Psoas muscle (tissue), 8 donors: ENCODE measurements around the gene GSTA1. TPM values are rescaled to one million over a fixed set of nuclear protein-coding genes. Genes with fewer than 3 reads are reported as not detected.

Source experiments
- ATAC-seq, 4 donors: fragments of 200-7000 bp; cut with Tn5 transposase; one replicate each; pipeline ENCODE4 v1.9.1; 2020; ENCODE audit warnings: moderate library complexity in 3 of 4, mild to moderate bottlenecking in 2 of 4
- DNase-seq, 2 donors: peaks; one replicate each; pipeline ENCODE4 v3.0.0-alpha.2; 2020
- H3K27ac ChIP-seq: fragments of 200-600 bp; one replicate; pipeline ENCODE4 v1.8.0; 2022
- H3K27me3 ChIP-seq, 3 donors: fragments of 200-600 bp in 1 of 3; one replicate each; pipeline versions ENCODE4 v1.6.1 to v1.8.0; 2013 to 2022; ENCODE audit warnings: low read length in 2 of 3, mild to moderate bottlenecking in 2 of 3, moderate library complexity in 1 of 3; ENCODE audit not compliant: insufficient read depth in 3 of 3
- H3K36me3 ChIP-seq, 2 donors: fragments of 200-600 bp in 1 of 2; one replicate each; pipeline versions ENCODE4 v1.6.1 to v1.8.0; 2013 to 2022; ENCODE audit warnings: low read depth in 1 of 2, mild to moderate bottlenecking in 1 of 2, moderate library complexity in 1 of 2; ENCODE audit not compliant: insufficient read depth in 1 of 2
- H3K4me1 ChIP-seq: fragments of 200-600 bp; one replicate; pipeline ENCODE4 v1.8.0; 2022
- H3K4me3 ChIP-seq: fragments of 200-600 bp; one replicate; pipeline ENCODE4 v1.8.0; 2022; ENCODE audit warnings: mild to moderate bottlenecking
- H3K9me3 ChIP-seq: fragments of 200-600 bp; one replicate; pipeline ENCODE4 v1.8.0; 2022
- CTCF ChIP-seq: fragments of 200-600 bp; IDR thresholded peaks from one replicate; pipeline ENCODE4 v1.8.0; 2022; ENCODE audit warnings: antibody characterized with exemption
- WGBS, 3 donors: extraction: QIAGEN DNeasy Blood & Tissue Kit; methylation state at CpG; one replicate each; pipeline versions ENCODE4 v1.1.6 to v1.1.7; 2013; 5-methylcytosine and 5-hydroxymethylcytosine counted together
- intact Hi-C, 2 donors: fragments of 100-400 bp; cut with DNase I; formaldehyde crosslinking; loops; one replicate each; pipeline versions ENCODE4 v1.11.0 to v1.14.2; 2022
- polyA plus RNA-seq, 3 donors: library from polyadenylated mRNA; stranded (reverse); fragments of 200-250 nt; gene quantifications; one replicate each; pipeline ENCODE4 v1.2.3, GENCODE V29; 2013
- total RNA-seq, 4 donors: library from RNA; stranded (reverse); fragmentation: NEBNext Ultra II Directional in 2 of 4; extraction: Animal tissue kit (Norgen Biotek cat#: 25700) in 2 of 4; gene quantifications; one replicate each; pipeline versions ENCODE4 v1.2.1 to v1.2.4, GENCODE V29; 2021 to 2023
- donor health status: healthy with polysubstance abuse.
- donor health status: DM: no; HTN: no; CAD: no; lungs with moderate emphysema.
- donor health status: Bipolar disorder and iron deficiency.
- donor health status: healthy.
- donor health status: DM: yes; HTN: yes; CAD: no.
- donor health status: DM: no; HTN: no; CAD: no.
- donor health status: DM: no; HTN: no; CAD: no.
- donor health status: DM: yes; HTN: yes; CAD: no.

Gene GSTA1
- total and polyA plus RNA-seq, 7 donors: 0.10 to 1.6 (median 0.37) TPM; not detected in 3

GRCh38 chr6:52745764-52746201 lies 57.8 kb downstream of the GSTA1 start:
- 24 to 43% (median 29%) methylated on average over 1 of the region's 1 CpG for WGBS, 3 donors
- Histone ChIP-seq H3K4me3 (no peak overlapping the region), H3K27me3 (no peaks in the 10 kb centered on the region), H3K27ac (no peak overlapping the region), H3K4me1 (no peaks in the 10 kb centered on the region), H3K9me3 (no peaks in the 10 kb centered on the region), H3K36me3 (no peaks in the 10 kb centered on the region)
- intact Hi-C loops: no loop called here
- DNase-seq: no peak
- ATAC-seq: no peak
- no peak for TF ChIP-seq CTCF

GRCh38 chr6:52741872-52742271 lies 61.7 kb downstream of the GSTA1 start:
- Histone ChIP-seq H3K4me3 (no peak overlapping the region), H3K27ac (no peak overlapping the region), H3K27me3 (no peaks in the 10 kb centered on the region), H3K36me3 (no peaks in the 10 kb centered on the region), H3K4me1 (no peaks in the 10 kb centered on the region), H3K9me3 (no peaks in the 10 kb centered on the region)
- TF ChIP-seq CTCF: no peak
- no peak for DNase-seq
- intact Hi-C loops: no loop called here
- no peak for ATAC-seq
- 46 to 48% (median 48%) methylated on average over 1 of the region's 1 CpG for WGBS, 3 donors

Other genes with a start within 250 kb of the GSTA1 start
- 1 to 10 TPM; 3.4 to 5.7 (median 4.5) TPM for gene TRAM2, start 226.8 kb downstream of the GSTA1 start, total RNA-seq
- 1 to 10 TPM; 2.1 to 4.5 (median 3.0) TPM for gene TRAM2, start 226.8 kb downstream of the GSTA1 start, polyA plus RNA-seq
- 1 to 10 TPM; 1.2 to 3.4 (median 1.5) TPM for gene TMEM14A, start 132.7 kb downstream of the GSTA1 start, total RNA-seq
- gene TMEM14A, start 132.7 kb downstream of the GSTA1 start, polyA plus RNA-seq: 1 to 10 TPM; 2.7 to 3.5 (median 3.5) TPM
- gene GSTA2, start 40.3 kb downstream of the GSTA1 start, total RNA-seq: not detected
- under 1 TPM in 1 of 3 donors, not detected in 2; 0.04 TPM for gene GSTA2, start 40.3 kb downstream of the GSTA1 start, polyA plus RNA-seq
- gene GSTA5, start 37.0 kb upstream of the GSTA1 start, total RNA-seq: not detected
- gene GSTA5, start 37.0 kb upstream of the GSTA1 start, polyA plus RNA-seq: not detected
- gene GSTA3, start 105.9 kb upstream of the GSTA1 start, total RNA-seq: not detected
- gene GSTA3, start 105.9 kb upstream of the GSTA1 start, polyA plus RNA-seq: not detected
- gene GSTA4, start 191.5 kb upstream of the GSTA1 start, total RNA-seq: 10 to 100 TPM; 11.2 to 16.9 (median 13.4) TPM
- gene GSTA4, start 191.5 kb upstream of the GSTA1 start, polyA plus RNA-seq: 10 to 100 TPM in 2 of 3 donors, 1 to 10 TPM in 1; 4.8 to 20.1 (median 10.2) TPM